Bronchial epithelial cell (primary cell): ENCODE measurements around the gene ZNRF4. TPM values are rescaled to one million over a fixed set of nuclear protein-coding genes. Genes with fewer than 3 reads are reported as not detected.

Experiments used
- DNase-seq: peaks from one replicate; pipeline ENCODE4 v3.0.0-alpha.2; 2010; ENCODE audit warnings: low read depth
- FAIRE-seq: peaks from 2 replicates; lab custom pipeline; 2011; peaks lifted over from hg19 to GRCh38; lab: Jason Lieb, UNC
- H3K27me3 ChIP-seq: 2 replicates; pipeline ENCODE4 v1.5.1; 2011; ENCODE audit warnings: low read length; ENCODE audit not compliant: control insufficient read depth, insufficient read depth
- H3K36me3 ChIP-seq: 2 replicates; pipeline ENCODE4 v1.5.1; 2011; ENCODE audit warnings: low read length; ENCODE audit not compliant: control insufficient read depth, insufficient read depth
- H3K4me3 ChIP-seq: 2 replicates; pipeline ENCODE4 v1.5.1; 2011; ENCODE audit warnings: mild to moderate bottlenecking, low read depth, low read length, control low read depth
- total RNA-seq: library from RNA; depleted of rRNA; stranded (reverse); fragments of >200 nt; gene quantifications from 2 replicates; pipeline ENCODE4 v1.2.1, GENCODE V29; 2014
- TF ChIP-seq, protein P1 (sequence below): IDR thresholded peaks from 2 replicates; pipeline ENCODE4 v1.5.1; 2011; ENCODE audit warnings: mild to moderate bottlenecking, moderate library complexity, low read length, control low read depth, inconsistent platforms; ENCODE audit not compliant: insufficient read depth, severe bottlenecking

Gene ZNRF4
- total RNA-seq, 1 donor from 2014 or later: not detected

DNA sequence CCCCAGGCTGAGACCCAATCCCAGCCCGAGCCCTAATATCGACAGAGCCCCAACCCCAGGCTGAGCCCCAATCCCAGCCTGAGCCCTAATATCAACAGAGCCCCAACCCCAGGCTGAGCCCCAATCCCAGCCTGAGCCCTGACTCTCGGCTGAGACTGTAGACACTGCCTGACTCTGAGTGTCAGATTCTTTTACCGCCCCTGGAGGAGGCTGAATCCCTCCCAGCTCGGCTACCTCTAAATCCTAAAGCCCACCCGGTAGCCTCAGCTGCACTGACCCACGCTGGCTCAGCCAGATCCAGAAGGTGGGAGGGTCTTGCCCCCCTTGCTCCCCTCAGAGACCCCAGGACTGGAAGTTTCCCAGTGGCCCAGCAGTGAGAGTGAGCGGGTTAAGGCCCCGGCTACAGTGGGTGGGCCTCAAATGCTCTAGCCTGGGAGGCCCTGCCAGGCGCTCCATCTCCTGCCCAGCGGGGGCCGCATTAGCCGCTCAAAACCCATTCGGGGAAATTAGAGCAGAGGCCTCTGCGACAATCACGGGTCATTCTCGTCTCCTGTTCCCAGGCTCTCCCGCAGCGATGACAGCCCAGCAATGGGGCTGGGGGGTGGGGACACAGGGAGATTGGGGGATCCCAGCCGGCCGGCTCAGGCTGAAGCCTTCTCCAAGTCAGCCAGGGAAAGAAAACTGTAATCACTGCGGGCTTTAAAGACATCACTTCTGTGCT, 43.8 kb downstream of the ZNRF4 start:
- FAIRE-seq: no peak
- H3K4me3 ChIP-seq: no peak overlapping the region
- no peaks in the 10 kb centered on the region for H3K27me3 ChIP-seq
- no peak for DNase-seq
- TF ChIP-seq, protein P1, sequence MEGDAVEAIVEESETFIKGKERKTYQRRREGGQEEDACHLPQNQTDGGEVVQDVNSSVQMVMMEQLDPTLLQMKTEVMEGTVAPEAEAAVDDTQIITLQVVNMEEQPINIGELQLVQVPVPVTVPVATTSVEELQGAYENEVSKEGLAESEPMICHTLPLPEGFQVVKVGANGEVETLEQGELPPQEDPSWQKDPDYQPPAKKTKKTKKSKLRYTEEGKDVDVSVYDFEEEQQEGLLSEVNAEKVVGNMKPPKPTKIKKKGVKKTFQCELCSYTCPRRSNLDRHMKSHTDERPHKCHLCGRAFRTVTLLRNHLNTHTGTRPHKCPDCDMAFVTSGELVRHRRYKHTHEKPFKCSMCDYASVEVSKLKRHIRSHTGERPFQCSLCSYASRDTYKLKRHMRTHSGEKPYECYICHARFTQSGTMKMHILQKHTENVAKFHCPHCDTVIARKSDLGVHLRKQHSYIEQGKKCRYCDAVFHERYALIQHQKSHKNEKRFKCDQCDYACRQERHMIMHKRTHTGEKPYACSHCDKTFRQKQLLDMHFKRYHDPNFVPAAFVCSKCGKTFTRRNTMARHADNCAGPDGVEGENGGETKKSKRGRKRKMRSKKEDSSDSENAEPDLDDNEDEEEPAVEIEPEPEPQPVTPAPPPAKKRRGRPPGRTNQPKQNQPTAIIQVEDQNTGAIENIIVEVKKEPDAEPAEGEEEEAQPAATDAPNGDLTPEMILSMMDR: no peak
- no peaks in the 10 kb centered on the region for H3K36me3 ChIP-seq

DNA sequence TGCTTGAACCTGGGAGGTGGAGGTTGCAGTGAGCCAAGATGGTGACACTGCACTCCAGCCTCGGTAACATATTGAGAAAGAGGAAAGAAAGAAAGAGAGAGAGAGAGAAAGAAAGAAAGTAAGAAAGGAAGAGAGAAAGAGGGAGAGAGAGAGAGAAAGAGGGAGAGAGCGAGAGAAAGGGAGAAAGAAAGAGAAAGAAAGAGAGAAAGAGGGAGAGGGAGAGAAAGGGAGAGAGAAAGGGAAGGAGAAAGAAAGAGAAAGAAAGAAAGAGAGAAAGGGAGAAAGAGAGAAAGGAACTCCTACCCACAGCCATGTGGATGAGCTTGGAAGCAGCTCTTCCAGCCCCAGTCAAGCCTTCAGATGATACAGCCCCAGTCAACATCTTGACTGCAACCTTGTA, 46.7 kb downstream of the ZNRF4 start:
- TF ChIP-seq, protein P1: no peak
- DNase-seq (no peak), FAIRE-seq (no peak)

DNA sequence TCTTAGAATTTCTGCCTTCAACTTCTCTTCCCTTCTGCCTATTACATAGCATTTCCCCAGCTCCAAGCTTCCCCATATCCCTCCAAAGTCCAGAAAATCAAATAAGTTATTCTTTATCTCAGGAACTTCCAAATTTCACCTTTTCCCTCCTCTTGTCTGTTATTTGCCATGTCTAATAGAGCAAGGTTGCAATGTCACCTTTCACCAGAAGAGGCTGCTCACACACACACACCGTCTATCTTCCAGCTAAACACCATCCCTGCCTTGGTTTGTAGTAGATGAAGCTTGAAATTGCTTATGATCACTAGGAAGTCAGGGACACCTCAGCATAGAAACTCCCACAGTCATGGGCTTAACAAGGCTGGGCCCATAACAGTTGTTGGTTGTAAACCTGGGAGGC, 48.4 kb downstream of the ZNRF4 start:
- H3K36me3 ChIP-seq: no peaks in the 10 kb centered on the region
- no peak for DNase-seq
- H3K27me3 ChIP-seq: no peaks in the 10 kb centered on the region
- H3K4me3 ChIP-seq: no peak overlapping the region
- FAIRE-seq: no peak
- TF ChIP-seq, protein P1: no peak

More for the DNA sequence above, 46.7 kb downstream of the ZNRF4 start:
- no peaks in the 10 kb centered on the region for H3K36me3 ChIP-seq
- H3K27me3 ChIP-seq: no peaks in the 10 kb centered on the region
- no peak overlapping the region for H3K4me3 ChIP-seq

DNA sequence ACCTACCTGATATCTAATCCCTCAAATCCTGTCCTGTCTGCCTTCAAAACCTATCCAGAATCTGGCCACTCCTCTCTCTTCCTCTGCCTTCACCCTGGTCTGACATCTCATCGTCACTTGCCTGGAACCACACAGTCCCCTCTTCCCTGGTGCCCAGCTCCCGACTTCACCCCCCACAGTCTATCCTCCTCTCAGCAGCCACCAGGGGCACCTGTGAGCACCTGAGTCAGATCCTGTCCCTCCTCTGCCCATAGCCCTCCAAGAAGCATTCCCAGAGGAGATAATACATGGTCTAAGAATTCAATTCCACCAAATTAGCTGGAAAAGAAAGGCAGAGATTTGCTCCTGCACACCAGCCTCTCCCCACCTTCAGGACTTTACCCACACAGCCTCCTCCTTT, 48.9 kb downstream of the ZNRF4 start:
- TF ChIP-seq, protein P1: peak; percentile 11
- FAIRE-seq: no peak
- no peaks in the 10 kb centered on the region for H3K27me3 ChIP-seq
- no peak for DNase-seq
- H3K36me3 ChIP-seq: no peaks in the 10 kb centered on the region
- H3K4me3 ChIP-seq: no peak overlapping the region

Other genes starting within 250 kb of the ZNRF4 start
- 7.4 and 10.3 TPM in 2 replicates for gene PTPRS, start 114.6 kb upstream of the ZNRF4 start, total RNA-seq
- gene TINCR, start 112.5 kb downstream of the ZNRF4 start, total RNA-seq: 4.2 and 10.1 TPM in 2 replicates
- 24.0 and 37.4 TPM in 2 replicates for gene SAFB2, start 167.4 kb downstream of the ZNRF4 start, total RNA-seq
- 44.0 and 80.6 TPM in 2 replicates for gene SAFB, start 167.7 kb downstream of the ZNRF4 start, total RNA-seq
- 30.0 and 54.0 TPM in 2 replicates for gene MICOS13, start 225.1 kb downstream of the ZNRF4 start, total RNA-seq
- gene HSD11B1L, start 225.6 kb downstream of the ZNRF4 start, total RNA-seq: 7.1 and 8.6 TPM in 2 replicates
- 718 and 1,018 TPM in 2 replicates for gene RPL36, start 234.9 kb downstream of the ZNRF4 start, total RNA-seq